GM12878 (cell line): ENCODE data around the gene VAV2.

Experiments
- CHD1 ChIP-seq: IDR thresholded peaks from 2 replicates; pipeline ENCODE4 v1.6.1; 2012; ENCODE audit warnings: low read depth, low read length, improper control_type of control experiment
- SP1 ChIP-seq: IDR thresholded peaks from one replicate; pipeline ENCODE4 v1.6.1; 2011; ENCODE audit warnings: low read depth, low read length

DNA sequence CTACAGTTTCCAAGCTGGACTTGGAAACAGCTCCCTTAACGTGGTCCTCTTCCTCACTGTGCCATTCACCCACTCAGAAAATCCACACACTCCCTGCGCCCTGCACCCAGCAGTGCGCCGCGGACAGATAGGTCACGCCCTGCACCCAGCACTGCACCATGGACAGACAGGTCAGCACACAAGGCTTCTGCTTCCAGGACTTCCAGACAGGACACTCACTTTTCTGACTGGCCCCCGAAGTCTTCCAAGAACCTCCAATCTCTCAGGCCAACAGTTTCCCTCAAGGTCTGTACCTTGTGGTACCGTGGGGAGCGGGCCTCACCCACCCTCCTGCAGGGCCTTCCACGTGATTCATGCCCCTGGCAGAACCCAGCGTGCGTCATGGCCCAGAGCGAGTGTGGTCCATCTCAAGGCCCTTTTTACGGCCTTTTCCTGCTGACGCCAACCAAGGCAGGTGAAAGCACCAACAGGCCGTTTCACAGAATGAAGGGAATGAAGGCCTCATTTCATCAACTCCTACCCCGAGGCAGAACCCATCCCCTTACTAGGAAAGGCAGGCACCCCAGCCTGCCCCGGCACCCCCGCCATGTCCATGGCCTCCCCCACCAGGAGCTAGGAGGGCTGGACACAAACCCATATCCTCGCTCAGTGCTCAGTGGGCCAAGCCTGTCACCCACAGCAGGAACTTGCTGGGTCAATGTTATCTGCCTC is 17.3 kb downstream of the VAV2 start:
- TF ChIP-seq SP1 (no peak), CHD1 (no peak)
